ENCODE results near the gene ARF6. TPM values are rescaled to one million over a fixed set of nuclear protein-coding genes. Genes with fewer than 3 reads are reported as not detected.
"Not testable (repeated sequence)": the region's sequence is repeated elsewhere in the genome, so short reads cannot be mapped to it uniquely, and the experiment has no call there.

The ARF6 gene
- total RNA-seq, 1 experiment from 2014 or later, result 58.8 TPM

GRCh38 chr14:49934646-49935045 is 41.8 kb downstream of the ARF6 start:
- Histone ChIP-seq H3K4me3 (ENCODE audit: low read depth, low read length) (no peak overlapping the region), H3K36me3 (ENCODE audit: control insufficient read depth, insufficient read depth, low read length) (no peaks in the 10 kb centered on the region), H3K9me3 (peaks cover 7% of the 10 kb centered on the region), H3K4me1 (no peaks in the 10 kb centered on the region), H3K27me3 (replicated peaks; ENCODE audit: control insufficient read depth, insufficient read depth, low read length) (no peaks in the 10 kb centered on the region)
- ChIA-PET POLR2A (no interaction called here), CTCF (no interaction called here)
- intact Hi-C loops (cut with micrococcal nuclease; ENCODE audit: unreplicated experiment), result no loop called here
- H3K27ac Mint-ChIP-seq (ENCODE audit: unreplicated experiment), result no peak overlapping the region
- H3K4me3 Mint-ChIP-seq (ENCODE audit: unreplicated experiment), result no peak overlapping the region
- peaks cover 22% of the 10 kb centered on the region for H3K9me3 Mint-ChIP-seq (ENCODE audit: unreplicated experiment)
- DNase-seq, result no peak
- peaks cover 6% of the 10 kb centered on the region for H3K36me3 Mint-ChIP-seq (ENCODE audit: insufficient read depth, unreplicated experiment)
- no peaks in the 10 kb centered on the region for H3K27me3 Mint-ChIP-seq (ENCODE audit: insufficient read depth, unreplicated experiment)
- no TSS peak for BruUV-seq (replicated peaks)
- peaks cover 7% of the 10 kb centered on the region for H3K4me1 Mint-ChIP-seq (ENCODE audit: low read depth, unreplicated experiment)
- TF ChIP-seq CTCF (IDR thresholded peaks at IDR 0.05; ENCODE audit: insufficient read depth in 1 of 2, low read depth in 1 of 2, low read length in 1 of 2, severe bottlenecking in 1 of 2, unreplicated experiment in 1 of 2), result no peak

- H3K4me3 Mint-ChIP-seq (ENCODE audit: unreplicated experiment), result no peak overlapping the region
- BruUV-seq (replicated peaks), result no TSS peak
- Histone ChIP-seq H3K27me3 (replicated peaks; ENCODE audit: control insufficient read depth, insufficient read depth, low read length) (no peaks in the 10 kb centered on the region), H3K4me3 (ENCODE audit: low read depth, low read length) (no peak overlapping the region), H3K4me1 (no peaks in the 10 kb centered on the region), H3K9me3 (peaks cover 7% of the 10 kb centered on the region), H3K36me3 (ENCODE audit: control insufficient read depth, insufficient read depth, low read length) (no peaks in the 10 kb centered on the region)
- peaks cover 6% of the 10 kb centered on the region for H3K36me3 Mint-ChIP-seq (ENCODE audit: insufficient read depth, unreplicated experiment)
- ChIA-PET POLR2A (no interaction called here), CTCF (no interaction called here)
- no peak overlapping the region for H3K27ac Mint-ChIP-seq (ENCODE audit: unreplicated experiment)
- H3K4me1 Mint-ChIP-seq (ENCODE audit: low read depth, unreplicated experiment), result peaks cover 4% of the 10 kb centered on the region
- intact Hi-C loops (cut with micrococcal nuclease; ENCODE audit: unreplicated experiment), result no loop called here
- no peaks in the 10 kb centered on the region for H3K27me3 Mint-ChIP-seq (ENCODE audit: insufficient read depth, unreplicated experiment)
- H3K9me3 Mint-ChIP-seq (ENCODE audit: unreplicated experiment), result peaks cover 24% of the 10 kb centered on the region
- no peak for TF ChIP-seq CTCF (IDR thresholded peaks at IDR 0.05; ENCODE audit: insufficient read depth in 1 of 2, low read depth in 1 of 2, low read length in 1 of 2, severe bottlenecking in 1 of 2, unreplicated experiment in 1 of 2)
- no peak for DNase-seq
Observed at GRCh38 chr14:49935526-49935925, 42.6 kb downstream of the ARF6 start.

GRCh38 chr14:49936246-49936645 is 43.4 kb downstream of the ARF6 start:
- H3K4me1 ChIP-seq; H3K27ac Mint-ChIP-seq (ENCODE audit: unreplicated experiment); H3K36me3 Mint-ChIP-seq (ENCODE audit: insufficient read depth, unreplicated experiment); H3K4me3 ChIP-seq (ENCODE audit: low read depth, low read length); POLR2A ChIA-PET; H3K27me3 Mint-ChIP-seq (ENCODE audit: insufficient read depth, unreplicated experiment); H3K9me3 ChIP-seq; CTCF ChIA-PET; H3K36me3 ChIP-seq (ENCODE audit: control insufficient read depth, insufficient read depth, low read length); intact Hi-C loops (cut with micrococcal nuclease; ENCODE audit: unreplicated experiment); H3K4me1 Mint-ChIP-seq (ENCODE audit: low read depth, unreplicated experiment); DNase-seq; BruUV-seq (replicated peaks); H3K4me3 Mint-ChIP-seq (ENCODE audit: unreplicated experiment); H3K27me3 ChIP-seq (replicated peaks; ENCODE audit: control insufficient read depth, insufficient read depth, low read length): not testable (repeated sequence)
- H3K9me3 Mint-ChIP-seq (ENCODE audit: unreplicated experiment), result peaks cover 24% of the 10 kb centered on the region

GRCh38 chr14:49936882-49937281 is 44.0 kb downstream of the ARF6 start:
- H3K36me3 Mint-ChIP-seq (ENCODE audit: insufficient read depth, unreplicated experiment); CTCF ChIA-PET; H3K9me3 ChIP-seq; H3K36me3 ChIP-seq (ENCODE audit: control insufficient read depth, insufficient read depth, low read length); H3K27me3 Mint-ChIP-seq (ENCODE audit: insufficient read depth, unreplicated experiment); DNase-seq; H3K4me1 ChIP-seq; intact Hi-C loops (cut with micrococcal nuclease; ENCODE audit: unreplicated experiment); H3K27ac Mint-ChIP-seq (ENCODE audit: unreplicated experiment); H3K4me1 Mint-ChIP-seq (ENCODE audit: low read depth, unreplicated experiment); H3K4me3 Mint-ChIP-seq (ENCODE audit: unreplicated experiment); POLR2A ChIA-PET; H3K27me3 ChIP-seq (replicated peaks; ENCODE audit: control insufficient read depth, insufficient read depth, low read length); H3K4me3 ChIP-seq (ENCODE audit: low read depth, low read length); BruUV-seq (replicated peaks): not testable (repeated sequence)
- peaks cover 24% of the 10 kb centered on the region for H3K9me3 Mint-ChIP-seq (ENCODE audit: unreplicated experiment)

GRCh38 chr14:49939215-49939614 is 46.3 kb downstream of the ARF6 start:
- BruUV-seq (replicated peaks); H3K36me3 Mint-ChIP-seq (ENCODE audit: insufficient read depth, unreplicated experiment); H3K4me3 Mint-ChIP-seq (ENCODE audit: unreplicated experiment); H3K36me3 ChIP-seq (ENCODE audit: control insufficient read depth, insufficient read depth, low read length); POLR2A ChIA-PET; H3K27me3 Mint-ChIP-seq (ENCODE audit: insufficient read depth, unreplicated experiment); H3K4me3 ChIP-seq (ENCODE audit: low read depth, low read length); DNase-seq; intact Hi-C loops (cut with micrococcal nuclease; ENCODE audit: unreplicated experiment); H3K4me1 ChIP-seq; H3K9me3 ChIP-seq; H3K4me1 Mint-ChIP-seq (ENCODE audit: low read depth, unreplicated experiment); H3K27me3 ChIP-seq (replicated peaks; ENCODE audit: control insufficient read depth, insufficient read depth, low read length): not testable (repeated sequence)
- H3K9me3 Mint-ChIP-seq (ENCODE audit: unreplicated experiment), result peaks cover 38% of the 10 kb centered on the region
- CTCF ChIA-PET, result interaction anchor here (1.0 kb wide), 1 partner anchor 921 kb away, joined by 3 read pairs; no protein-coding TSS in a partner anchor
- peak overlapping the region; percentile 80 for H3K27ac Mint-ChIP-seq (ENCODE audit: unreplicated experiment)
